HG03196 (cell line): ENCODE results near the gene GIGYF1.
"Not testable (repeated sequence)": the region's sequence is repeated elsewhere in the genome, so short reads cannot be mapped to it uniquely, and the experiment has no call there.

Source experiments
- ATAC-seq: cut with Tn5 transposase; IDR thresholded peaks from one replicate; pipeline ENCODE4 v1.9.1; 2021; ENCODE audit not compliant: unreplicated experiment

Gene GIGYF1

GRCh38 chr7:100708395-100708794 lies 14.3 kb upstream of the GIGYF1 start:
- no peak for ATAC-seq

- no peak for ATAC-seq
Measured at GRCh38 chr7:100706672-100707311, 12.7 kb upstream of the GIGYF1 start.

- ATAC-seq, result peak; percentile 87
Measured at GRCh38 chr7:100705753-100706671, 12.0 kb upstream of the GIGYF1 start, which contains the start of gene POP7. TSS of gene POP7 (plus strand) at chr7:100706121. CDS start at chr7:100706831, 710 bp downstream.

GRCh38 chr7:100705320-100705752 lies 11.3 kb upstream of the GIGYF1 start:
- peak; percentile 63 for ATAC-seq

GRCh38 chr7:100701089-100701488 lies 7.0 kb upstream of the GIGYF1 start:
- not testable (repeated sequence) for ATAC-seq

- ATAC-seq, result no peak
Measured at GRCh38 chr7:100699018-100699417, 5.0 kb upstream of the GIGYF1 start.

- no peak for ATAC-seq
Measured at GRCh38 chr7:100696123-100696521, 2.1 kb upstream of the GIGYF1 start.

GRCh38 chr7:100693312-100694097 lies 545 bp downstream of the GIGYF1 start:
- no peak for ATAC-seq

GRCh38 chr7:100692578-100692961 lies 1.5 kb downstream of the GIGYF1 start:
- no peak for ATAC-seq

- no peak for ATAC-seq
Measured at GRCh38 chr7:100691676-100692577, 2.1 kb downstream of the GIGYF1 start.

- no peak for ATAC-seq
Measured at GRCh38 chr7:100689230-100690135, 4.6 kb downstream of the GIGYF1 start.

GRCh38 chr7:100688326-100688860 lies 5.7 kb downstream of the GIGYF1 start:
- ATAC-seq, result no peak

- no peak for ATAC-seq
Measured at GRCh38 chr7:100687751-100688300, 6.2 kb downstream of the GIGYF1 start.

GRCh38 chr7:100687261-100687660 lies 6.8 kb downstream of the GIGYF1 start:
- no peak for ATAC-seq

GRCh38 chr7:100686822-100687211 lies 7.2 kb downstream of the GIGYF1 start:
- no peak for ATAC-seq

GRCh38 chr7:100686201-100686821 lies 7.7 kb downstream of the GIGYF1 start:
- no peak for ATAC-seq

- ATAC-seq, result no peak
Measured at GRCh38 chr7:100685631-100686145, 8.4 kb downstream of the GIGYF1 start.

GRCh38 chr7:100685049-100685605 lies 8.9 kb downstream of the GIGYF1 start:
- no peak for ATAC-seq
